PC-9 (cell line): ENCODE measurements around the gene FBN1.

Source experiments
- EZH2 ChIP-seq: fragments of 200-600 bp; sonication (generic); IDR thresholded peaks from 2 replicates; pipeline ENCODE4 v1.8.0; 2017; ENCODE audit warnings: antibody characterized with exemption, low read depth
- TF ChIP-seq, protein P1 (sequence below): fragments of 200-600 bp; sonication (generic); conservative IDR thresholded peaks from 2 replicates; pipeline ENCODE4 v1.6.1; 2017; ENCODE audit warnings: mixed run types, antibody characterized with exemption, mild to moderate bottlenecking, moderate library complexity

DNA sequence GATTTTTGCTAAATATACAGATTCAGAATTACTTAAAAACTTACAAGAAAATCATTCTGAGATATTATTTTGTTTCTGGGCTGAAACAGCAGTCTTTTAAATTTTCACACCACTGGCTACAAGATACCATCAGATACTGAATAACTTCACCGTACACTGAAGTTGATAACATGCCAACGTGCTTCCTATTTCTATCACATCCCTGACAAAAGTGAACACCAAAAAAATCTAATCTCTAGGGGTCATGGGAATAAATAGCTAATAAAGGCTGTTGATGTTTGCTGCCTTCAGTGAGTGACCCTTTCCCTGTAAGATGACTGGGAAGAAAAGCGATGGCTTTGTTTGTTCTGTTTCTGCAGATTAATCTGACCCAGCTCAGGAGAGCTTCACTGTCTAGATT, 193.8 kb downstream of the FBN1 start:
- TF ChIP-seq, protein P1, sequence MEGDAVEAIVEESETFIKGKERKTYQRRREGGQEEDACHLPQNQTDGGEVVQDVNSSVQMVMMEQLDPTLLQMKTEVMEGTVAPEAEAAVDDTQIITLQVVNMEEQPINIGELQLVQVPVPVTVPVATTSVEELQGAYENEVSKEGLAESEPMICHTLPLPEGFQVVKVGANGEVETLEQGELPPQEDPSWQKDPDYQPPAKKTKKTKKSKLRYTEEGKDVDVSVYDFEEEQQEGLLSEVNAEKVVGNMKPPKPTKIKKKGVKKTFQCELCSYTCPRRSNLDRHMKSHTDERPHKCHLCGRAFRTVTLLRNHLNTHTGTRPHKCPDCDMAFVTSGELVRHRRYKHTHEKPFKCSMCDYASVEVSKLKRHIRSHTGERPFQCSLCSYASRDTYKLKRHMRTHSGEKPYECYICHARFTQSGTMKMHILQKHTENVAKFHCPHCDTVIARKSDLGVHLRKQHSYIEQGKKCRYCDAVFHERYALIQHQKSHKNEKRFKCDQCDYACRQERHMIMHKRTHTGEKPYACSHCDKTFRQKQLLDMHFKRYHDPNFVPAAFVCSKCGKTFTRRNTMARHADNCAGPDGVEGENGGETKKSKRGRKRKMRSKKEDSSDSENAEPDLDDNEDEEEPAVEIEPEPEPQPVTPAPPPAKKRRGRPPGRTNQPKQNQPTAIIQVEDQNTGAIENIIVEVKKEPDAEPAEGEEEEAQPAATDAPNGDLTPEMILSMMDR = no peak
- TF ChIP-seq EZH2 = no peak
